ENCODE results near the gene UBR4. TPM values are rescaled to one million over a fixed set of nuclear protein-coding genes. Genes with fewer than 3 reads are reported as not detected.

The UBR4 gene
- total RNA-seq, 2 experiments from 2014 or later: 98.6 to 101 TPM

DNA sequence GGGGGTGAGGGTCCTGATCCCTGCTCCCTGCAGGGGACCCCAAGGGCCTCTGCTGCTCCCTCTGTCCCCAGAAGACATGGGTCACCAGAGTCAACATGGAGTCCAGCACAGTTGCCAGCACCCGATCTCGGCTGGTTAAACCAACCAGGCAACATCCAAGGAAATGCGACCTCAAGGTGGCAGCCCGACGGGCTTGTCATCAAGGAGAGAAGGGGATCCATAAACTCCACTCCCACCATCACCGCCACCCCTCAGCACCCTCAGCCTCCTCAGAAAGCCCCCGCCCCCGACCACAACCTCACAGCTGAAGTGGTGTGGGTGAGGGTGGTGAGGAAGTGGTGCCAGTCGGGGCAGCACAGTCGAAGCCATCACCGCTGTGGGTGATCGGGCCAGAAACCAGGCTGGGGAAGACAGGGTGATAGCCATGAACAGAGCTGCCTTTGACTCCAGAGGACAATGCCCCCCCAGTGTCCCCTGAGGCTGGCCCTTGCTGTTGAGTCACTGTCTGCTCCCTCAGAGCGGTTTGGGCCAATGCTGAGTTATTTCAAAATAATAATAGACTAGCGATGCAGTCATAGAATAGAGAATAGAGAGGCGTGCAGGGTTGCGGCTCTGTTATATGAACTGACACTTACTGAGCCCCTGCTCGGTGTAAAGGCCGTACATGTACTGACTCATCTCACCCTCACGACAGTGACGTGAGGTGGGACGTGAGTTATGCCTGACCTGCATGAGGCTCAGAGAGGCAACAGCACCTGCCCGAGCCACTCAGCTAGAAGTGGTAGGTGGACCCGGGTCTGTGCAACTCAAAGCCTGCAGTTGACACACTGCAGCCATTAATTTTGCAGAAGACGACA, 164.9 kb downstream of the UBR4 start:
- ChIA-PET CTCF (no interaction called here), POLR2A (no interaction called here)
- no peak for DNase-seq
- Mint-ChIP-seq H3K4me3 (no peak overlapping the region), H3K4me1 (no peaks in the 10 kb centered on the region), H3K27ac (no peak overlapping the region), H3K27me3 (peaks cover 20% of the 10 kb centered on the region), H3K9me3 (no peaks in the 10 kb centered on the region), H3K36me3 (ENCODE audit: low read depth) (no peaks in the 10 kb centered on the region)

DNA sequence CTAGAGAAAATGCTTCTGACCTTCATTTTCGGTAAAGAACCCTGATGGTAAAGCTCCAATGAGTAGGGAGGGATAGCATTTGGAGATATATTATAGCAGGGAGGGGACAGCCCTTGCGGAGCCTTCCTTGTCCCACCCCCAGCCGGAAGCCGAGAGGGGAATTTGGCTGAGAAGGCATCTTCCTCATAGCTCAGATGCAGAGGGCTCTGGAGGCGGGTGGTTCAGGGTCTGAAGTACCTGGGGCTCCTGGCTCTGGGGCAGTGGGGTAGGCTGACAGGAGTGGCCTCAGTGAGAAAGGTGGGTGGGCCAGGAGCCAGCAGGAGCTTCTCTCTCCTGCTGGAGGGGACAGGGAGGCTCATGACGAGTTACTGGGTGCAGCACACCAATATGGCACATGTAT, 165.6 kb downstream of the UBR4 start:
- H3K4me1 Mint-ChIP-seq: no peaks in the 10 kb centered on the region
- H3K9me3 Mint-ChIP-seq: no peaks in the 10 kb centered on the region
- H3K4me3 Mint-ChIP-seq: no peak overlapping the region
- POLR2A ChIA-PET: no interaction called here
- H3K27ac Mint-ChIP-seq: no peak overlapping the region
- DNase-seq: no peak
- no peaks in the 10 kb centered on the region for H3K36me3 Mint-ChIP-seq (ENCODE audit: low read depth)
- CTCF ChIA-PET: no interaction called here
- peaks cover 26% of the 10 kb centered on the region for H3K27me3 Mint-ChIP-seq

DNA sequence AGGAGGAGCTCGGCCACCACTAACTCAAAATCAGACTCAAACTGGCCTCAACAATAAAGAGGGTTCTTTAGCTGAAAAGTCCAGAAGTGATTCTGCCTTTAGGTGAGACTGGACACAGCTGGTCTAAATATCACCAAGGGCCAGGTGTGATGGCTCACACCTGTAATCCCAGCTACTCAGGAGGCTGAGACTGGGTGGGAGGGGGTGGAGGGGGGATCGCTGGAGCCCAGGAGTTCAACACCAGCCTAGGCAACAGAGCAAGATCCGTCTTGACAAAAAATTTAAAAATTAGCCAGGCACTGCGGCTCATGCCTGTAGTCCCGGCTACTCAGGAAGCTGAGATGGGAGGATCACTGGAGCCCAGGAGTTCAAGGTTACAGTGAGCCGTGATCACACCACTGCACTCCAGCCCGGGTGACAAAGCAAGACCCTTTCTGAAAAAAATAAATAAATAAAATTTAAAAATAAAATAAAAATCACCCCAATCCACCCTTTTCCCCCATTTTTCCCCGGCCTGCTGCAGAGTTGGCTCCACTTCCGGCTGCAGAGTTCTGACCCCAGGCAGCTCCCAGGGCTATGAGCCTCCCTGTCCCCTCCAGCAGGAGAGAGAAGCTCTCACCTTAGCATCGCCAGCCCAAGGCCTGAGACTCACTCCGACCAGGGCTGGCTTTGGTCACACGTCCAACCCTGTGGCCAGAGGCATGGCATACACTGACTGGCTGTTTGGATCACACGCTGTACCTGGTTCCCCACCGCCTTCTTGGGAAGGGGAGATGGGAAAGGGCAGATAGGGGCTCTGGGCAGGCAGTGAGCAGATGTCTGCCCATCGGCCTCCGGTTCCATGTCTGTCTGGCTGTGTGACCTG, 166.3 kb downstream of the UBR4 start:
- Mint-ChIP-seq H3K4me1 (no peaks in the 10 kb centered on the region), H3K27me3 (peaks cover 30% of the 10 kb centered on the region), H3K36me3 (ENCODE audit: low read depth) (no peaks in the 10 kb centered on the region), H3K4me3 (no peak overlapping the region), H3K27ac (no peak overlapping the region), H3K9me3 (no peaks in the 10 kb centered on the region)
- ChIA-PET POLR2A (no interaction called here), CTCF (no interaction called here)
- DNase-seq: no peak

DNA sequence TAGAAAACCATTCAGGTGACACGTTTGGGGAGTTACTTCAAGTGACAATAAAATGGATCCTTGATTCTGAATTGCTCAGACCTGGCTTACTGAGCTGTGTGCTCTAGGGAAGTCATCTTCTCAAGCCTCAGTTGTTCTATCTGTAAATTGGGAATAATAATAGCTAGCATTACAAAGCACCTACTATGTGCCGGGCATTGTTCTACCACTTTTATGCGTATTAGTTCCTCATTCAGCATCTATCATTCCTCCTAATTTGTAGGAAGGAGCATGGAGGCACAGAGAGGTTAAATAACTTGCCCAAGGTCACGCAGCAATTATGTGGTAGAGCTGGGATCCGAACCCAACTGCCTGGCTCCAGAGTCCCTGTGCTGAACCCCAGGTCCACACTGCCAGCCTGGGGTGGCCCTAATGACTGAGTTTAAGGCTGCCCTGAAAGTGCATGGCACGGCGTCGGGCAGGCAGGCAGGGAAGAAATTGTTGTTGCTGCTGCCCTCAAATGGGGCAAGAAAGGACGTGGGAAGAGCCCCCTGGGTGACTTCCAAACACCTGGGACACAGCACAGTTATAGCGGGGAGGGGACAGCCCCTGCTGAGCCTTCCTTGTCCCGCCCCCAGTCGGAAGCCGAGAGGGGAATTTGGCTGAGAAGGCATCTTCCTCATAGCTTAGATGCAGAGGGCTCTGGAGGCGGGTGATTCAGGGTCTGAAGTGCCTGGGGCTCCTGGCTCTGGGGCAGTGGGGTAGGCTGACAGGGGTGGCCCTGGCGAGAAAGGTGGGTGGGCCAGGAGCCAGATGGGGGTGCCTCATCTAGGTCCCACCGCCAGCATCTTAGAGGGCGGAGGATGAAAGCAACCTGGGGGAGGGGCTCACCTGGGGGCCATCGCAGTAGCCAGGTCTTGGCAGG, 167.1 kb downstream of the UBR4 start:
- no peaks in the 10 kb centered on the region for H3K9me3 Mint-ChIP-seq
- H3K27me3 Mint-ChIP-seq: peaks cover 30% of the 10 kb centered on the region
- H3K27ac Mint-ChIP-seq: no peak overlapping the region
- POLR2A ChIA-PET: no interaction called here
- H3K4me1 Mint-ChIP-seq: no peaks in the 10 kb centered on the region
- DNase-seq: no peak
- CTCF ChIA-PET: no interaction called here
- no peak overlapping the region for H3K4me3 Mint-ChIP-seq
- no peaks in the 10 kb centered on the region for H3K36me3 Mint-ChIP-seq (ENCODE audit: low read depth)

DNA sequence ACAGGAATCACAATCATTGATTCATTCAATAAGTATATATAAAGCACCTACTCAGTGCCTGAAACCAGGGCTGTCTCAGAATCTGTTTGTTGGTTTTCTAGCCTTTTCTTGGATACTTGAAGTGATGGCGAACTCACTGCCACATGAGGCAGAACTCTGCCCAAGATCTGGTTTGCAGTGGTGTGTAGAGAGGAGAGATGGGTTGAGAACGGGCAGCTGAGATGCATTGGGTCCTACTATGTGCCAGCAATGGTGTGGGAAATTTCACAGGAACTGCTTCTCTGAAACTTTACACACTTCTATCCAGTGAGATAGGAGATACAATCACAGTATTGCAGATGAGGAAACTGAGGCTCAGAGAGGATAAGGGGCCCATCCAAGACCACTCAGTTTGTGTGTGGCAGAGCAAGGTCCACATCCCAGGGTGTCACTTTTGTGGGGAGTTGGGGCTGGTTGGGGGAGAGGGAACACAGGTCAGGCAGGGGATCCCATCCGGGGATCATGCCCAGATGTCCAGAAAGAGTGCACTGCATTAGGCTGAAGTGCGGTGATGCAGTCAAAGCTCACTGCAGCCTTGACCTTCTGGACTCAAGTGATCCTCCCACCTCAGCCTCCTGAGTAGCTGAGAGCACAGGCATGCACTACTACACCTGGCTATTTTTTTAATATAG, 169.9 kb downstream of the UBR4 start:
- no peak for DNase-seq
- H3K4me1 Mint-ChIP-seq: no peaks in the 10 kb centered on the region
- POLR2A ChIA-PET: no interaction called here
- H3K27ac Mint-ChIP-seq: no peak overlapping the region
- H3K36me3 Mint-ChIP-seq (ENCODE audit: low read depth): no peaks in the 10 kb centered on the region
- no peaks in the 10 kb centered on the region for H3K9me3 Mint-ChIP-seq
- peaks cover 26% of the 10 kb centered on the region for H3K27me3 Mint-ChIP-seq
- CTCF ChIA-PET: no interaction called here
- H3K4me3 Mint-ChIP-seq: no peak overlapping the region

DNA sequence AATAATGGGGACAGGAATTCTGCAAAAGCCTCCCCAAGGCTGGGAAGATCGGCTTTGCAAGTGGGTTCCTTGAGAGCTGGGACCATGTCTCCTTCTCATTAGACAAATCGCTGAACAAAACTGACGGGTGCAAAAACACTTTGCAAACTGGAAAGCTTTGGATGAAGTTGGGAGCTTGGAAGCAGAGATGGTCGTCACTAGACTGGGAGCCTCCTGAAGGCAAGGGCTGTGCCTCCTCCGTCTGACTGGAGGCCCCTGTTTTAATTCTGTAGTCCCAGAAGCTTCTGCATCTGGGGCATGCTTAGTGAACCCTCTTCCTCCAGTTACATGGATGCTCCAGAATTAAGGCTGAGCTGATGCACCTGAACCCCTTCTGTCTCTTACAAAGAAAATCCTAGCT, 171.3 kb downstream of the UBR4 start:
- no peak overlapping the region for H3K27ac Mint-ChIP-seq
- no peak for DNase-seq
- no peak overlapping the region for H3K4me3 Mint-ChIP-seq
- peaks cover 26% of the 10 kb centered on the region for H3K27me3 Mint-ChIP-seq
- CTCF ChIA-PET: no interaction called here
- H3K9me3 Mint-ChIP-seq: no peaks in the 10 kb centered on the region
- POLR2A ChIA-PET: no interaction called here
- no peaks in the 10 kb centered on the region for H3K36me3 Mint-ChIP-seq (ENCODE audit: low read depth)
- H3K4me1 Mint-ChIP-seq: no peaks in the 10 kb centered on the region

DNA sequence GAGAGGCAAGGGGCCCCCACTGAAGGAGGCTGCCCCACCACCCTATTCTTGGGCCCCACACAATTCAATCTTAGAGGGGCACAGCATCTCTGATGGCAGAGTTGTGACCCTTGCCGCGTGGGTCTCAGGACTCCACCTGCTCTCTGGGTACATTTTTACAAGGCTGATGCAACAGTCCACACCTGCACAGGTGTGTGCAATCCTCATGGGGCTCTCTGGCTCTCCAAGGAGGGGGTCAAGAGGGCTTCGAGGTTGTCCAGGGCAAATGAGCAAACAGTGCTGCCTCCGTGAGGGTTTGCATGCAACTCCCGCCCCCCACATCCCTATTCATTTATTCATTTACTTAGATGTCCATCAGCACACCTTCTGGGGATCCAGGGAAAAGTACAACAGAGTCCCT, 172.0 kb downstream of the UBR4 start:
- no peak for DNase-seq
- Mint-ChIP-seq H3K4me1 (no peaks in the 10 kb centered on the region), H3K27ac (no peak overlapping the region), H3K27me3 (peaks cover 26% of the 10 kb centered on the region), H3K36me3 (ENCODE audit: low read depth) (no peaks in the 10 kb centered on the region), H3K9me3 (no peaks in the 10 kb centered on the region), H3K4me3 (no peak overlapping the region)
- CTCF ChIA-PET: no interaction called here
- POLR2A ChIA-PET: no interaction called here

DNA sequence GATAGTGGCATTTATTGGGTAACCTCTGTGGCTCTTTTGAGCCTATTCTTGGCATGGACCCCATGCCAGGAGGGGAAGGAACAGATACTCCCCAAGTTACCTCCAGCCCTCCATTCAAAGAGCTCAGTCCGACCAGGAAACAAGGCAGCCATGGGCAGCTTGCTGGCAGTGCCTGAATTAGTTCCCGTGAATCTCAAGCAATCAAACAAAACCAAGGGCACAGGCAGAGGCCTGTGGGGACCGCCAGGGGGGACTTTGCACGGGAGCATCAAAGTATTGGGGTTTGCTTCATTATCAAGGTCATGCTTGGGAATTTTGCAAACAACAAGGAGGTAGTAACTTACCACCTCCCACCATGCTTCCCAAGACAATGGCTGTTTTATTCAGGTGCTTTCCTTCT, 172.4 kb downstream of the UBR4 start:
- CTCF ChIA-PET: no interaction called here

DNA sequence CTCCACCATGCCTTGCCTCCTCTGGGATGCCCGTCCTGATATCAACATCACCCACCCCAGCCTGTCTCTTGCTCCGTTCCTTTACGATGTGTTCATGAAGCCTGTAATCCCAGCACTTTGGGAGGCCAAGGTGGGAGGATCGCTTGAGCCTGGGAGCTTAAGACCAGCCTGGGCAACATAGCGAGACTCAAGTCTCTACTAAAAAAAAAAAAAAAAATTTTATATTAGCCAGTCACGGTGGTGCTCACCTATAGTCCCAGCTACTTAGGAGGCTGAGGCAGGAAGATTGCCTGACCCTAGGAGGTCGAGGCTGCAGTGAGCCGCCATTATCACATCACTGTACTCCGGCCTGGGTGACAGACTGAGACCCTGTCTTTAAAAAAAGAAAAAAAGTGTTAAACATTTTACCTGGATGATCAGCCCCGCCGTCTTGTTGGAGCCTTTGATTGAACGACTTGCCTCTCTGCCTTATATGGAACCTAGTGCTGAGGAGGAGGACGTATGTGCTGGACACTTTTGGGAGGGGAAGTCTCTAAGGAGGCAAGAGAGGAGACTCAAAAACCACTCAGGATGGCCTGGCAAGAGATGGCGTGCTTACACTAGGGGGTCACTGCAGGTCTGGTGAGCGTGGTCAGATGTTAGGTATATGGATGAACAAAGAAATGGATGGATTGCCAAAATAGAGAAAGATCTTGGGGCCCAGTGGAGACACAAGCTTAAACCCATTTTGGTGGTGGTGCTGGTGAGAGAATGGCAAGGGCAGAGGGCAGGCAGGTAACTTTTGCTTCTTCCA, 173.1 kb downstream of the UBR4 start:
- DNase-seq: no peak
- Mint-ChIP-seq H3K36me3 (ENCODE audit: low read depth) (no peaks in the 10 kb centered on the region), H3K4me3 (no peak overlapping the region), H3K9me3 (no peaks in the 10 kb centered on the region), H3K4me1 (no peaks in the 10 kb centered on the region), H3K27me3 (peaks cover 21% of the 10 kb centered on the region), H3K27ac (no peak overlapping the region)
- ChIA-PET POLR2A (no interaction called here), CTCF (no interaction called here)

More for the DNA sequence above, 172.4 kb downstream of the UBR4 start:
- Mint-ChIP-seq H3K36me3 (ENCODE audit: low read depth) (no peaks in the 10 kb centered on the region), H3K9me3 (no peaks in the 10 kb centered on the region), H3K27me3 (peaks cover 23% of the 10 kb centered on the region), H3K4me3 (no peak overlapping the region), H3K4me1 (no peaks in the 10 kb centered on the region), H3K27ac (no peak overlapping the region)
- DNase-seq: no peak
- POLR2A ChIA-PET: no interaction called here

DNA sequence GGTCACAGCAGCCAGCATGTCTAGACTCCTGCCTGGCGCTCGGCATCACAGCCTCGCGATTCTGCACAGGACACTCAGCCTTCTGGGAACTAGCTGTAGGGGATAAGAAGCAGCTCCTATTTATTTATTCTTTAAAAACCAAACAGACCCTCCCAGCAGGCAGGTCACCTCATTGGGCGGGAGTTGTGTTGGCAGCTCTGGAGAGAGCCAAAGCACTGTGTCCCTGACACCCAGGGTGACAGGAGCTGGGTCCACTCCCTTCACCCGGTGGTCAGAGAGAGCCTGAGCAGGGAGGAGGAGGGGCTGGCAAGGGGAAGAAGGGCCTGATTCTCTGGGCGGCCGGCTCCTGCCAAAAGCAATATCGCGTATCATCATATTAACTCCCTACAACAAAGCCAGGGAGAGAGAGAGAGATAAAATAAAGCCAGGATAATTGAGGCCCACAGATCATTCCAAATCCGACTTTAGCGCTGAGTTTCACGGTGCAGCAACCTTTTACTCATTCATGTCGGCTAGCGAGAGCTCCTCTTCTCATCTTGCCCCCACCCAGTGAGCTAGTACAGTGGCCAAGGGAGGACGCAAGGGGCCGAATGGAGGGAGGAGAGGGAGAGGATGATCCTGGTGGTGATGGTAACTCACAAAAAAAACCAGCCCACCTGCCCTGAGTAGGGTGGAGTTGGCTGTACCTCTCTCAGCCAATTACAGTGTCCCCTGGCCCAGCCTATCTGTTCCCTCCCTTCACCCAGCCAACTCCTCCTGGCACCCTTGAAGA, 173.8 kb downstream of the UBR4 start:
- Mint-ChIP-seq H3K4me1 (no peaks in the 10 kb centered on the region), H3K27ac (no peak overlapping the region), H3K4me3 (no peak overlapping the region), H3K27me3 (peaks cover 16% of the 10 kb centered on the region), H3K9me3 (no peaks in the 10 kb centered on the region), H3K36me3 (ENCODE audit: low read depth) (no peaks in the 10 kb centered on the region)
- DNase-seq: no peak
- POLR2A ChIA-PET: no interaction called here
- CTCF ChIA-PET: no interaction called here

DNA sequence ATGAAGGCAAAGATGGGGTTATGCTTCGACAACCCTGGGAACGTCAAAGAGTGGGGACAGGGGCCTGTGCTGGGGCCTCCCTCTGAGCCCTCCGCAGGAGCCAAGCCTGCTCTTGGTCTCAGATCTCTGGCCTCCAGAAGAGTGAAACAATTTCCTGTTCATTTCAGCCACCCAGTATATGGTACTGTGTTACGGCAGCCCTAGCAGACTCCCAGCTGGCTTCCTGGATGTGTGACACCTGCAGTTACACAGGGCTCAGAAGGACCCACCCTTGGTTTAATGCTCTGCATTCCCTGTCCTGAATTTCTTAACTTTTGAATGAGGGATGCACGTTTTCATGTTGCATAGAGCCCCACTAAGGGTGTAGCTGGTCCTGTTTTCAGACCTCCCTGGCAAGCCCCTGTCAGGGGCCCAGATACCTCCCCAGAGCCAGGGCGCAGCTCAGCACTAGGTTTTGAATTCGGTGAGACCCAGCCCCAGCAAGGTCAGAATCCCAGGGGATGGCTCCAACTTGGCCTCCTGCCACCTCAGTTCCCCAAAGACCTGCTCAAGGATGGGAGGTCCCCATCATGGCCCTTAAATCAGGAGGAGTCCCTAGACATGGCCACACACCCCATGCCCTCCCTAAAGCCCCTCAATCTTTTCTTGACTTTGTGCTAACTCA, 174.6 kb downstream of the UBR4 start:
- DNase-seq: no peak
- Mint-ChIP-seq H3K9me3 (no peaks in the 10 kb centered on the region), H3K4me1 (no peaks in the 10 kb centered on the region), H3K36me3 (ENCODE audit: low read depth) (no peaks in the 10 kb centered on the region), H3K4me3 (no peak overlapping the region), H3K27ac (no peak overlapping the region), H3K27me3 (peaks cover 11% of the 10 kb centered on the region)
- ChIA-PET POLR2A (no interaction called here), CTCF (no interaction called here)
